ENCODE data around the gene FSTL4.

GRCh38 chr5:133399247-133399891 is 213.0 kb downstream of the FSTL4 start:
- TF ChIP-seq, protein P1, sequence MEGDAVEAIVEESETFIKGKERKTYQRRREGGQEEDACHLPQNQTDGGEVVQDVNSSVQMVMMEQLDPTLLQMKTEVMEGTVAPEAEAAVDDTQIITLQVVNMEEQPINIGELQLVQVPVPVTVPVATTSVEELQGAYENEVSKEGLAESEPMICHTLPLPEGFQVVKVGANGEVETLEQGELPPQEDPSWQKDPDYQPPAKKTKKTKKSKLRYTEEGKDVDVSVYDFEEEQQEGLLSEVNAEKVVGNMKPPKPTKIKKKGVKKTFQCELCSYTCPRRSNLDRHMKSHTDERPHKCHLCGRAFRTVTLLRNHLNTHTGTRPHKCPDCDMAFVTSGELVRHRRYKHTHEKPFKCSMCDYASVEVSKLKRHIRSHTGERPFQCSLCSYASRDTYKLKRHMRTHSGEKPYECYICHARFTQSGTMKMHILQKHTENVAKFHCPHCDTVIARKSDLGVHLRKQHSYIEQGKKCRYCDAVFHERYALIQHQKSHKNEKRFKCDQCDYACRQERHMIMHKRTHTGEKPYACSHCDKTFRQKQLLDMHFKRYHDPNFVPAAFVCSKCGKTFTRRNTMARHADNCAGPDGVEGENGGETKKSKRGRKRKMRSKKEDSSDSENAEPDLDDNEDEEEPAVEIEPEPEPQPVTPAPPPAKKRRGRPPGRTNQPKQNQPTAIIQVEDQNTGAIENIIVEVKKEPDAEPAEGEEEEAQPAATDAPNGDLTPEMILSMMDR (IDR thresholded peaks at IDR 0.05) = no peak
- TF ChIP-seq ZFX (IDR thresholded peaks at IDR 0.05; ENCODE audit: borderline replicate concordance) = no peak
